IPS-15b (cell line): ENCODE measurements around the gene TMEM30A.
A peak's percentile ranks its signal among the peaks of the same experiment; 100 is the strongest.

Experiments
- H3K27me3 ChIP-seq: one replicate; pipeline ENCODE4 v1.6.1; 2013; ENCODE audit warnings: low read length; ENCODE audit not compliant: control insufficient read depth, insufficient read depth
- H3K36me3 ChIP-seq: one replicate; pipeline ENCODE4 v1.6.1; 2013; ENCODE audit warnings: low read length; ENCODE audit not compliant: control insufficient read depth, insufficient read depth
- H3K4me1 ChIP-seq: one replicate; pipeline ENCODE4 v1.6.1; 2013; ENCODE audit warnings: mild to moderate bottlenecking, low read length; ENCODE audit not compliant: control insufficient read depth, insufficient read depth
- H3K4me3 ChIP-seq: one replicate; pipeline ENCODE4 v1.5.1; 2013; ENCODE audit warnings: low read depth, low read length
- H3K9ac ChIP-seq: one replicate; pipeline ENCODE4 v1.6.1; 2013; ENCODE audit warnings: low read depth, mild to moderate bottlenecking, low read length
- H3K9me3 ChIP-seq: one replicate; pipeline ENCODE4 v1.6.1; 2013; ENCODE audit warnings: mild to moderate bottlenecking, low read length; ENCODE audit not compliant: control insufficient read depth, insufficient read depth

The TMEM30A gene

GRCh38 chr6:75275067-75275466 lies 9.5 kb downstream of the TMEM30A start:
- Histone ChIP-seq H3K27me3 (no peaks in the 10 kb centered on the region), H3K9me3 (no peaks in the 10 kb centered on the region), H3K4me3 (no peak overlapping the region), H3K36me3 (peaks cover 2% of the 10 kb centered on the region), H3K4me1 (peaks cover 16% of the 10 kb centered on the region), H3K9ac (no peak overlapping the region)

- Histone ChIP-seq H3K9me3 (no peaks in the 10 kb centered on the region), H3K27me3 (no peaks in the 10 kb centered on the region), H3K4me3 (no peak overlapping the region), H3K4me1 (peaks cover 13% of the 10 kb centered on the region), H3K36me3 (peaks cover 2% of the 10 kb centered on the region), H3K9ac (no peak overlapping the region)
Measured at GRCh38 chr6:75273009-75273408, 11.6 kb downstream of the TMEM30A start.

GRCh38 chr6:75272145-75272840 lies 12.3 kb downstream of the TMEM30A start:
- no peak overlapping the region for H3K4me3 ChIP-seq
- no peaks in the 10 kb centered on the region for H3K9me3 ChIP-seq
- H3K4me1 ChIP-seq: peaks cover 18% of the 10 kb centered on the region
- no peaks in the 10 kb centered on the region for H3K27me3 ChIP-seq
- H3K36me3 ChIP-seq: peaks cover 2% of the 10 kb centered on the region
- no peak overlapping the region for H3K9ac ChIP-seq

- Histone ChIP-seq H3K9me3 (no peaks in the 10 kb centered on the region), H3K4me1 (peaks cover 15% of the 10 kb centered on the region), H3K36me3 (peaks cover 2% of the 10 kb centered on the region), H3K4me3 (no peak overlapping the region), H3K27me3 (no peaks in the 10 kb centered on the region), H3K9ac (no peak overlapping the region)
Measured at GRCh38 chr6:75268988-75269354, 15.6 kb downstream of the TMEM30A start.

- Histone ChIP-seq H3K4me1 (peaks cover 15% of the 10 kb centered on the region), H3K9me3 (no peaks in the 10 kb centered on the region), H3K36me3 (peaks cover 2% of the 10 kb centered on the region), H3K9ac (peak overlapping the region; percentile 14), H3K4me3 (no peak overlapping the region), H3K27me3 (no peaks in the 10 kb centered on the region)
Measured at GRCh38 chr6:75268121-75268987, 16.2 kb downstream of the TMEM30A start.

GRCh38 chr6:75267461-75267860 lies 17.1 kb downstream of the TMEM30A start:
- H3K36me3 ChIP-seq: no peaks in the 10 kb centered on the region
- no peak overlapping the region for H3K9ac ChIP-seq
- no peak overlapping the region for H3K4me3 ChIP-seq
- peaks cover 15% of the 10 kb centered on the region for H3K4me1 ChIP-seq
- no peaks in the 10 kb centered on the region for H3K9me3 ChIP-seq
- H3K27me3 ChIP-seq: no peaks in the 10 kb centered on the region

GRCh38 chr6:75266716-75267291 lies 17.8 kb downstream of the TMEM30A start:
- H3K36me3 ChIP-seq: no peaks in the 10 kb centered on the region
- H3K9ac ChIP-seq: no peak overlapping the region
- H3K4me3 ChIP-seq: no peak overlapping the region
- peaks cover 15% of the 10 kb centered on the region for H3K4me1 ChIP-seq
- no peaks in the 10 kb centered on the region for H3K9me3 ChIP-seq
- H3K27me3 ChIP-seq: no peaks in the 10 kb centered on the region

- H3K9me3 ChIP-seq: no peaks in the 10 kb centered on the region
- no peaks in the 10 kb centered on the region for H3K36me3 ChIP-seq
- H3K9ac ChIP-seq: no peak overlapping the region
- H3K4me3 ChIP-seq: no peak overlapping the region
- H3K27me3 ChIP-seq: no peaks in the 10 kb centered on the region
- peaks cover 8% of the 10 kb centered on the region for H3K4me1 ChIP-seq
Measured at GRCh38 chr6:75263401-75263750, 21.2 kb downstream of the TMEM30A start.

- Histone ChIP-seq H3K27me3 (no peaks in the 10 kb centered on the region), H3K4me1 (peaks cover 5% of the 10 kb centered on the region), H3K4me3 (no peak overlapping the region), H3K9me3 (no peaks in the 10 kb centered on the region), H3K9ac (no peak overlapping the region), H3K36me3 (no peaks in the 10 kb centered on the region)
Measured at GRCh38 chr6:75262716-75263400, 21.7 kb downstream of the TMEM30A start.

GRCh38 chr6:75261299-75261698 lies 23.3 kb downstream of the TMEM30A start:
- Histone ChIP-seq H3K9me3 (no peaks in the 10 kb centered on the region), H3K4me1 (no peaks in the 10 kb centered on the region), H3K4me3 (no peak overlapping the region), H3K9ac (no peak overlapping the region), H3K27me3 (no peaks in the 10 kb centered on the region), H3K36me3 (no peaks in the 10 kb centered on the region)

GRCh38 chr6:75257343-75258087 lies 27.1 kb downstream of the TMEM30A start:
- H3K27me3 ChIP-seq: no peaks in the 10 kb centered on the region
- no peaks in the 10 kb centered on the region for H3K9me3 ChIP-seq
- no peak overlapping the region for H3K9ac ChIP-seq
- no peaks in the 10 kb centered on the region for H3K36me3 ChIP-seq
- no peak overlapping the region for H3K4me3 ChIP-seq
- H3K4me1 ChIP-seq: peaks cover under 1% of the 10 kb centered on the region
